Cardiac fibroblast (primary cell): ENCODE measurements around the gene DROSHA.
"Not testable (repeated sequence)": the region's sequence is repeated elsewhere in the genome, so short reads cannot be mapped to it uniquely, and the experiment has no call there.

Experiments
- DNase-seq, 2 donors: peaks; one replicate each; pipeline versions ENCODE4 v3.0.0 to v3.0.0-alpha.2; 2010; ENCODE audit warnings: low read depth in 2 of 2
- H3K4me3 ChIP-seq, 2 donors: replicated peaks in 1 of 2; 1 replicate in 1 of 2; 2 replicates in 1 of 2; pipeline ENCODE4 v1.5.1; 2011; ENCODE audit warnings: low read depth in 2 of 2, low read length in 2 of 2, mild to moderate bottlenecking in 2 of 2, moderate library complexity in 1 of 2
- TF ChIP-seq, protein P1 (sequence below): IDR thresholded peaks from one replicate; pipeline ENCODE4 v1.5.1; 2011; ENCODE audit warnings: low read depth, mild to moderate bottlenecking, low read length, inconsistent platforms

The DROSHA gene

DNA sequence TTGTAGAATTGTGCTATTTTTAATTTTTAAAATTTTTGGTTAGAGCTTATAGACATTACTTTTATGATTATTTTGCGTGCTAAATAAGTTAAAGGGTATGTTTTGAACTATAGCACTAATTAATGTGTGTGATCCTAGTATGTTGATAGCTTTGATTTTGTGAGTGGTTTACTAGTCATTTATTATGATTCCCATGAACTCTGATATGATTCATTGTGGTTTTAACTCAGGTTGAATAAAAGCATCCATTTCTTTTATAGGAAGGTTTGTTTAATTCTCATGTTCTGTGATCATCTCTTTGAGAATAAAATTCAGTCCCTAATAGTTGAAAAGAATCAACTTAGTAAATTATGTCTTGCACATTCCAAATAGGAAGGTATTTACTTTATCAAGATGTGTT, 22.7 kb upstream of the DROSHA start:
- TF ChIP-seq, protein P1, sequence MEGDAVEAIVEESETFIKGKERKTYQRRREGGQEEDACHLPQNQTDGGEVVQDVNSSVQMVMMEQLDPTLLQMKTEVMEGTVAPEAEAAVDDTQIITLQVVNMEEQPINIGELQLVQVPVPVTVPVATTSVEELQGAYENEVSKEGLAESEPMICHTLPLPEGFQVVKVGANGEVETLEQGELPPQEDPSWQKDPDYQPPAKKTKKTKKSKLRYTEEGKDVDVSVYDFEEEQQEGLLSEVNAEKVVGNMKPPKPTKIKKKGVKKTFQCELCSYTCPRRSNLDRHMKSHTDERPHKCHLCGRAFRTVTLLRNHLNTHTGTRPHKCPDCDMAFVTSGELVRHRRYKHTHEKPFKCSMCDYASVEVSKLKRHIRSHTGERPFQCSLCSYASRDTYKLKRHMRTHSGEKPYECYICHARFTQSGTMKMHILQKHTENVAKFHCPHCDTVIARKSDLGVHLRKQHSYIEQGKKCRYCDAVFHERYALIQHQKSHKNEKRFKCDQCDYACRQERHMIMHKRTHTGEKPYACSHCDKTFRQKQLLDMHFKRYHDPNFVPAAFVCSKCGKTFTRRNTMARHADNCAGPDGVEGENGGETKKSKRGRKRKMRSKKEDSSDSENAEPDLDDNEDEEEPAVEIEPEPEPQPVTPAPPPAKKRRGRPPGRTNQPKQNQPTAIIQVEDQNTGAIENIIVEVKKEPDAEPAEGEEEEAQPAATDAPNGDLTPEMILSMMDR: no peak
- H3K4me3 ChIP-seq: no peak overlapping the region
- no peak for DNase-seq

DNA sequence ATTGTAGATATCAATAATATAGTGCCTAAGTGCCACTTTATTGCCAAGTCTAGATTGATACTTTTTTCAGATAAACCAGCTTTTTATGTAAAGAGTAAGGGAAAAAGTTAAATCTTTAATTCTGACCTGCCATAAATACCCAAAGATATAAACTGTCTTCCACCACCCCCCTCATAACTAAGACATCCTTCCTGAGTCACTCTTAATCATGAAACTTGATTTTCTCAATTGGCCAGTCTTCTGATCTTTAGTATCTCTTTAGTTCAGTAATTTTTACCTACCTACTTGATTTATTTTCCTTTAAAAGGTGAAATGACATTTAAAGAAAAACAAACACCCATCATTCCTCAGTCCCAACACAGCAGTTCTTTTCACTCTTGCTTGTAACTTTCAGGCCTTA, 22.0 kb upstream of the DROSHA start:
- TF ChIP-seq, protein P1: no peak
- peak in 1 of 2 donors; percentile 14 for DNase-seq
- no peak overlapping the region for H3K4me3 ChIP-seq

DNA sequence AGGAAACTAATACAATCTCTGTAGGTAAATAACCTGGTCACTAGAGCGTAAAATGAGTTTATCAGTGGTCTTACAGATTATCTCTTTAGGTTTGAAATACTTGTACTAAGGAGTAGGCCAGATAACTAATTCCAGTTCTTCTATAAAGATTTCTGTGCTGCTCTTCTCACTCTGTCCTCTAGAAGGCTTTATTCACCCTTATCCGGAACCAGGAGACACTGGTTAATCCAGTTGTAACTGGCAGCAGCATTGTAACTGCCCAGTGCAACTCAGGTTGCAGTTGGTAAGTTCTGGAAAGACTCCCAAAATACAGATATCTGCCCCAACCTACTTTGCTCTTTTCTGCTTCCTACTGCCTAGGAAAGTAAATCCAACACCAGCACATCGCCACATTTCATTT, 20.0 kb upstream of the DROSHA start:
- no peak overlapping the region for H3K4me3 ChIP-seq
- TF ChIP-seq, protein P1: no peak

DNA sequence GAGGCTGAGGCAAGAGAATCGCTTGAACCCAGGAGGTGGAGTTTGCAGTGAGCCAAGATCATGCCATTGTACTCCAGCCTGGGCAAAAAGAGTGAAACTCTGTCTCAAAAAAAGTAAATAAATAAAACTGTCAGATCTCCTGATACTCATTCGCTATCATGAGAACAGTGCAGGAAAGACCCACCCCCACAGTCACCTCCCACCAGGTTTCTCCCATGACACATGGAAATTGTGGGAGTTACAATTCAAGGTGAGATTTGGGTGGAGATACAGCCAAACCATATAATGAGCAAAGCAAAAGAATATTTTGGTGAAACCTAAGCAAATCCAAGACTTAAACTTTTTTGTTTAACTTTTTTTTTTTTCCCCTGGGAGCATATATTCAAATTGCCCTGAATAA, 17.2 kb upstream of the DROSHA start:
- not testable (repeated sequence) for DNase-seq, H3K4me3 ChIP-seq

More for the DNA sequence above, 20.0 kb upstream of the DROSHA start:
- no peak for DNase-seq

DNA sequence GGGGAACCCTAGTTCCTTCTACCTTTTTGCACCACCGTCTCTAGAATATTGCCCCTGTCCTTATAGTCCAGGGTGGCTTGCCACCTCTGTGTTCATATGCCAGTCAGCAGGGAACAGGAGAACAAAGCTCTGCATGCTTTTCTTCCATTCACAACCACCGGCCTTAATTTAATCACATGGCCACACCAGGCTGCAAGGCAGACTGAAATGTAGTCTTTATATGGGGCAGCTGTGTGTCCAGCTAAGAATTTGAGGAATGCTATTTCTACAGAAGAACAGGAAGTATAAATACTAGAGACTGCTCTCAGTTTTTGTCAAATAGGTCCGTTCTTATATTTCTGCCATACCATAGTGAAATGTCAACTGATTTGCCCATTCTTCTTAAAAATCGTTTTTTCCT, 6.0 kb upstream of the DROSHA start:
- DNase-seq: peak; percentile 29 to 42
- TF ChIP-seq, protein P1: no peak
- no peak overlapping the region for H3K4me3 ChIP-seq

DNA sequence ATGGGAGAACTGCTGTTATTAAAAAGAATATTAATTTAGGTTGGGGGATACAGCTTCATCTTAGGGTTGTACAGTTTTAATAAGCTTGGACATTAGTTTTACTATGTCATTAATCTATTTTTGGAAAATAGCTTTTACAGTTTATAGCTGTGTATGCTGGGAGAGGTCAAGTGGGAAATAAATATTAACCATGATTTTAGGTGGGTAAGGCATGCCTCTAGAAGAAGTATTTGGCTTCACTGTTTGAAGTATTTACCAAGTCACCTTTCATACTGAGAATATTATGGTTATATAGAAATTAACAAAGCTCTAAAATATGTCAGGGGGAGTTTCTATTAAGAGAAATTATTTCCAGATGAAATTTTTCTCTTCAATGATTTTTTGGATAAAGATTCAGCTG, 5.5 kb upstream of the DROSHA start:
- TF ChIP-seq, protein P1: no peak
- no peak for DNase-seq
- no peak overlapping the region for H3K4me3 ChIP-seq

DNA sequence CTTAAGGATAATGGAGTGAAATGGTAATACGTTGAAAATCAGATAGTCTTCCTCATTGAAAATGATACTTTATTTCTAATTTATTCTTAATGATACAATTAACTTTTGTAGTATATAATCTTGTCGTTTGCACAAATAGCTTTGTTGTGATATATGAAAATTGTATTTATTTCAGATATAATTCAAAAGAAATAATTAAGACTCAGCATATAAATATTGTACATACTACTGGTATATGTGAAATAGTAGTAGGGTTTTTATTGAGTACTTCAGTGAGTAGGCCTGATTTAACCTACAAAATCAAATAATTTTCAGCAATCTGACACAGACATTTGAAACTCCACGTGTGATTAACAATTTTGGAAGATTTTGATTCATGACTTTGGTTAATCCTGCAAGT, 5.0 kb upstream of the DROSHA start:
- H3K4me3 ChIP-seq: no peak overlapping the region
- TF ChIP-seq, protein P1: no peak
- no peak for DNase-seq
